Keratinocyte (primary cell): ENCODE results near the gene LDLRAD2. TPM values are rescaled to one million over a fixed set of nuclear protein-coding genes. Genes with fewer than 3 reads are reported as not detected.

Experiments used
- DNase-seq: peaks from one replicate; pipeline ENCODE4 v3.0.0-alpha.2; 2011; ENCODE audit warnings: low read depth, missing footprints, low spot score
- FAIRE-seq: peaks from 2 replicates; lab custom pipeline; 2011; peaks lifted over from hg19 to GRCh38; lab: Jason Lieb, UNC
- H2AFZ ChIP-seq: 2 replicates; pipeline ENCODE4 v1.6.0; 2012; ENCODE audit warnings: low read length, control low read depth, inconsistent platforms; ENCODE audit not compliant: control insufficient read depth
- H3K27ac ChIP-seq: 2 replicates; pipeline ENCODE4 v1.5.1; 2011; ENCODE audit warnings: low read length; ENCODE audit not compliant: control insufficient read depth, insufficient read depth
- H3K27me3 ChIP-seq: 3 replicates; pipeline ENCODE4 v1.6.0; 2011; ENCODE audit warnings: low read length; ENCODE audit not compliant: control insufficient read depth, insufficient read depth; ENCODE audit errors: extremely low read depth
- H3K36me3 ChIP-seq, 2 experiments: 2 replicates in 1 of 2; 3 replicates in 1 of 2; pipeline ENCODE4 v1.5.1; 2011; ENCODE audit warnings: low read length in 2 of 2, mild to moderate bottlenecking in 1 of 2; ENCODE audit not compliant: control insufficient read depth in 2 of 2, insufficient read depth in 2 of 2; ENCODE audit errors: extremely low read depth in 1 of 2
- H3K4me1 ChIP-seq: 3 replicates; pipeline ENCODE4 v1.5.1; 2011; ENCODE audit warnings: low read length; ENCODE audit not compliant: control insufficient read depth, insufficient read depth; ENCODE audit errors: extremely low read depth
- H3K4me2 ChIP-seq: 3 replicates; pipeline ENCODE4 v1.6.0; 2011; ENCODE audit warnings: low read depth, low read length; ENCODE audit not compliant: control insufficient read depth, insufficient read depth; ENCODE audit errors: extremely low read depth
- H3K4me3 ChIP-seq, 3 experiments: fragments of 200-600 bp in 1 of 3; sonication (generic) in 1 of 3; 2 replicates in 2 of 3; 3 replicates in 1 of 3; pipeline ENCODE4 v1.5.1; 2011 to 2016; ENCODE audit warnings: low read length in 3 of 3, mild to moderate bottlenecking in 3 of 3, control low read depth in 2 of 3, inconsistent platforms in 1 of 3, low read depth in 1 of 3, mixed read lengths in 1 of 3, mixed run types in 1 of 3, moderate library complexity in 1 of 3; ENCODE audit not compliant: control insufficient read depth in 2 of 3, insufficient read depth in 2 of 3; ENCODE audit errors: extremely low read depth in 1 of 3
- H3K79me2 ChIP-seq: 2 replicates; pipeline ENCODE4 v1.6.0; 2012; ENCODE audit warnings: low read length; ENCODE audit not compliant: control insufficient read depth, insufficient read depth
- H3K9ac ChIP-seq: 3 replicates; pipeline ENCODE4 v1.6.0; 2011; ENCODE audit warnings: low read length; ENCODE audit not compliant: control insufficient read depth, insufficient read depth; ENCODE audit errors: extremely low read depth
- H3K9me1 ChIP-seq: 3 replicates; pipeline ENCODE4 v1.6.0; 2011; ENCODE audit warnings: low read length; ENCODE audit not compliant: control insufficient read depth, insufficient read depth; ENCODE audit errors: extremely low read depth
- H3K9me3 ChIP-seq: 2 replicates; pipeline ENCODE4 v1.5.1; 2012; ENCODE audit warnings: low read depth, low read length; ENCODE audit not compliant: control insufficient read depth
- H4K20me1 ChIP-seq: 3 replicates; pipeline ENCODE4 v1.6.0; 2011; ENCODE audit warnings: low read length; ENCODE audit not compliant: control insufficient read depth, insufficient read depth; ENCODE audit errors: extremely low read depth
- CTCF ChIP-seq, 3 experiments: IDR thresholded peaks in 1 of 3; conservative IDR thresholded peaks in 1 of 3; optimal IDR thresholded peaks in 1 of 3; 2 replicates in 2 of 3; 3 replicates in 1 of 3; pipeline versions ENCODE3 to v1.5.1; 2011; ENCODE audit warnings: low read length in 3 of 3, mild to moderate bottlenecking in 3 of 3, moderate library complexity in 2 of 3, control low read depth in 1 of 3, inconsistent platforms in 1 of 3; ENCODE audit not compliant: insufficient read depth in 2 of 3; ENCODE audit errors: extremely low read depth in 1 of 3
- EZH2 ChIP-seq: IDR thresholded peaks from one replicate; pipeline ENCODE4 v1.6.1; 2012; ENCODE audit warnings: inconsistent platforms, mild to moderate bottlenecking, low read length, moderate library complexity
- dilution Hi-C: fragments of 300-500 bp; cut with MboI; formaldehyde crosslinking; loops from one replicate; pipeline ENCODE4 v1.7.0; 2020; ENCODE audit warnings: low sequenced_read_pairs; ENCODE audit not compliant: extremely low pct_ligation_motif_present
- polyA plus RNA-seq, 5 experiments: library from polyadenylated mRNA; depleted of rRNA in 3 of 5; stranded (reverse) in 3 of 5; stranded (forward) in 1 of 5; unstranded in 1 of 5; fragments of >200 nt; gene quantifications; 1 replicate in 1 of 5; 2 replicates in 3 of 5; 3 replicates in 1 of 5; pipeline versions ENCODE4 v1.2.1 to v1.2.3, GENCODE V29; 2011 to 2012; ENCODE audit warnings: missing spikeins in 2 of 5, low read depth in 1 of 5, low replicate concordance in 1 of 5

Gene LDLRAD2
- polyA plus RNA-seq, 1 donor (not counting 4 experiments of a cell fraction or from before 2014, with no cell fraction given), result 0.07 TPM

- H3K4me3 ChIP-seq, result no peak overlapping the region
- TF ChIP-seq EZH2, result no peak
- no peak for TF ChIP-seq CTCF (optimal IDR thresholded peaks at IDR 0.05 in 1 of 3, IDR thresholded peaks at IDR 0.05 in 1 of 3, conservative IDR thresholded peaks at IDR 0.05 in 1 of 3; ENCODE audit: extremely low read depth in 1 of 3, insufficient read depth in 2 of 3, low read length in 3 of 3)
- no peaks in the 10 kb centered on the region for H3K9me1 ChIP-seq
- H3K4me2 ChIP-seq, result no peak overlapping the region
- FAIRE-seq, result no peak
- no peak for DNase-seq
- H3K9me3 ChIP-seq, result no peaks in the 10 kb centered on the region
- H3K27me3 ChIP-seq, result no peaks in the 10 kb centered on the region
- no peaks in the 10 kb centered on the region for H4K20me1 ChIP-seq
- H2AFZ ChIP-seq, result no peak overlapping the region
- no peak overlapping the region for H3K9ac ChIP-seq
- no peaks in the 10 kb centered on the region for H3K79me2 ChIP-seq
- no peak overlapping the region for H3K27ac ChIP-seq
- dilution Hi-C loops, result no loop called here
- H3K36me3 ChIP-seq, result peaks cover 30 to 49% of the 10 kb centered on the region in 2 experiments
- H3K4me1 ChIP-seq, result no peaks in the 10 kb centered on the region
Observed at GRCh38 chr1:21841852-21842466, 29.9 kb downstream of the LDLRAD2 start.

GRCh38 chr1:21842606-21843162, 30.6 kb downstream of the LDLRAD2 start:
- Histone ChIP-seq H3K9me1 (no peaks in the 10 kb centered on the region), H3K4me2 (no peak overlapping the region), H3K27ac (no peak overlapping the region), H2AFZ (no peak overlapping the region), H3K36me3 (peaks cover 37 to 56% of the 10 kb centered on the region in 2 experiments), H3K9me3 (no peaks in the 10 kb centered on the region), H3K9ac (no peak overlapping the region), H3K4me3 (no peak overlapping the region), H4K20me1 (no peaks in the 10 kb centered on the region), H3K79me2 (no peaks in the 10 kb centered on the region), H3K27me3 (no peaks in the 10 kb centered on the region), H3K4me1 (no peaks in the 10 kb centered on the region)
- DNase-seq (no peak), FAIRE-seq (no peak)
- dilution Hi-C loops, result no loop called here
- TF ChIP-seq EZH2, result no peak
- no peak for TF ChIP-seq CTCF (optimal IDR thresholded peaks at IDR 0.05 in 1 of 3, IDR thresholded peaks at IDR 0.05 in 1 of 3, conservative IDR thresholded peaks at IDR 0.05 in 1 of 3; ENCODE audit: extremely low read depth in 1 of 3, insufficient read depth in 2 of 3, low read length in 3 of 3)
